ENCODE results near the gene POLR1B.

The POLR1B gene

GRCh38 chr2:112572005-112572404, 29.7 kb downstream of the POLR1B start:
- Histone ChIP-seq H3K9ac (ENCODE audit: low read length) (no peak overlapping the region), H3K4me2 (ENCODE audit: low read depth, low read length, poor library complexity, severe bottlenecking) (no peak overlapping the region), H3K27me3 (ENCODE audit: low read length) (no peaks in the 10 kb centered on the region), H3F3A (ENCODE audit: insufficient read depth) (no peaks in the 10 kb centered on the region), H2AFZ (ENCODE audit: low read depth, low read length, severe bottlenecking) (no peak overlapping the region), H3K27ac (ENCODE audit: low read depth, low read length) (no peak overlapping the region), H3K79me2 (ENCODE audit: insufficient read depth, low read length) (no peaks in the 10 kb centered on the region), H3K9me2 (replicated peaks; ENCODE audit: insufficient read depth, low read length) (no peaks in the 10 kb centered on the region), H4K20me1 (ENCODE audit: low read depth, low read length) (no peaks in the 10 kb centered on the region), H3K36me3 (ENCODE audit: low read length) (peaks cover 48% of the 10 kb centered on the region), H3K9me3 (ENCODE audit: insufficient read depth, low read length) (no peaks in the 10 kb centered on the region), H3K4me3 (ENCODE audit: insufficient read depth, low read length, poor library complexity, severe bottlenecking) (no peak overlapping the region)
- no peak for TF ChIP-seq EZH2phosphoT487 (conservative IDR thresholded peaks at IDR 0.05; ENCODE audit: low read length)
- no peak for TF ChIP-seq CTCF (IDR thresholded peaks at IDR 0.05; ENCODE audit: insufficient read depth, low read length, poor library complexity, severe bottlenecking)

GRCh38 chr2:112577756-112578155, 35.5 kb downstream of the POLR1B start:
- TF ChIP-seq CTCF (IDR thresholded peaks at IDR 0.05; ENCODE audit: insufficient read depth, low read length, poor library complexity, severe bottlenecking) (no peak), EZH2phosphoT487 (conservative IDR thresholded peaks at IDR 0.05; ENCODE audit: low read length) (no peak)
- no peak overlapping the region for H3K27ac ChIP-seq (ENCODE audit: low read depth, low read length)

GRCh38 chr2:112579241-112579640, 37.0 kb downstream of the POLR1B start:
- Histone ChIP-seq H3K9ac (ENCODE audit: low read length) (no peak overlapping the region), H4K20me1 (ENCODE audit: low read depth, low read length) (no peaks in the 10 kb centered on the region), H3K9me2 (replicated peaks; ENCODE audit: insufficient read depth, low read length) (no peaks in the 10 kb centered on the region), H3K27ac (ENCODE audit: low read depth, low read length) (no peak overlapping the region), H3K9me3 (ENCODE audit: insufficient read depth, low read length) (no peaks in the 10 kb centered on the region), H3F3A (ENCODE audit: insufficient read depth) (peaks cover 35% of the 10 kb centered on the region), H3K79me2 (ENCODE audit: insufficient read depth, low read length) (0 out of 2 replicates have a peak, but pooled peaks cover 3% of the 10 kb centered on the region), H3K36me3 (ENCODE audit: low read length) (peaks cover 9% of the 10 kb centered on the region; the same call in 1 of the 2 replicates), H3K27me3 (ENCODE audit: low read length) (no peaks in the 10 kb centered on the region), H3K4me2 (ENCODE audit: low read depth, low read length, poor library complexity, severe bottlenecking) (no peak overlapping the region), H2AFZ (ENCODE audit: low read depth, low read length, severe bottlenecking) (no peak overlapping the region), H3K4me3 (ENCODE audit: insufficient read depth, low read length, poor library complexity, severe bottlenecking) (no peak overlapping the region)
- TF ChIP-seq EZH2phosphoT487 (conservative IDR thresholded peaks at IDR 0.05; ENCODE audit: low read length) (no peak), CTCF (IDR thresholded peaks at IDR 0.05; ENCODE audit: insufficient read depth, low read length, poor library complexity, severe bottlenecking) (no peak)

More at GRCh38 chr2:112577756-112578155, 35.5 kb downstream of the POLR1B start:
- Histone ChIP-seq H3K4me2 (ENCODE audit: low read depth, low read length, poor library complexity, severe bottlenecking) (no peak overlapping the region), H4K20me1 (ENCODE audit: low read depth, low read length) (no peaks in the 10 kb centered on the region), H3K4me3 (ENCODE audit: insufficient read depth, low read length, poor library complexity, severe bottlenecking) (no peak overlapping the region), H3F3A (ENCODE audit: insufficient read depth) (peaks cover 20% of the 10 kb centered on the region), H3K9me2 (replicated peaks; ENCODE audit: insufficient read depth, low read length) (no peaks in the 10 kb centered on the region), H3K36me3 (ENCODE audit: low read length) (peaks cover 18% of the 10 kb centered on the region; the same call in 1 of the 2 replicates), H3K27me3 (ENCODE audit: low read length) (no peaks in the 10 kb centered on the region), H2AFZ (ENCODE audit: low read depth, low read length, severe bottlenecking) (no peak overlapping the region), H3K9me3 (ENCODE audit: insufficient read depth, low read length) (no peaks in the 10 kb centered on the region), H3K79me2 (ENCODE audit: insufficient read depth, low read length) (0 out of 2 replicates have a peak, but pooled peaks cover 3% of the 10 kb centered on the region), H3K9ac (ENCODE audit: low read length) (no peak overlapping the region)
